Right atrium auricular region (tissue), 2 donors: ENCODE data around the gene CHMP1A. TPM values are rescaled to one million over a fixed set of nuclear protein-coding genes. Genes with fewer than 3 reads are reported as not detected.

Source experiments
- DNase-seq: peaks from one replicate; pipeline ENCODE4 v3.0.0-alpha.2; 2019; ENCODE audit warnings: low spot score
- H3K27ac ChIP-seq, 2 donors: fragments of 200-600 bp; sonication (generic); 1 replicate in 1 of 2; 2 replicates in 1 of 2; pipeline ENCODE4 v1.5.1; 2016 to 2019
- H3K27me3 ChIP-seq, 2 donors: fragments of 200-600 bp; sonication (generic); one replicate each; pipeline versions ENCODE4 v1.5.1 to v1.6.0; 2017 to 2019
- H3K36me3 ChIP-seq: fragments of 200-600 bp; sonication (generic); one replicate; pipeline ENCODE4 v1.5.1; 2016
- H3K4me1 ChIP-seq, 2 donors: fragments of 200-600 bp; sonication (generic); one replicate each; pipeline versions ENCODE4 v1.5.1 to v1.6.0; 2017 to 2019
- H3K4me3 ChIP-seq, 2 donors: fragments of 200-600 bp; sonication (generic); 1 replicate in 1 of 2; 2 replicates in 1 of 2; pipeline ENCODE4 v1.5.1; 2017 to 2019; ENCODE audit warnings: mild to moderate bottlenecking in 1 of 2, moderate library complexity in 1 of 2
- H3K9me3 ChIP-seq, 2 donors: fragments of 200-600 bp; sonication (generic); one replicate each; pipeline ENCODE4 v1.5.1; 2019
- total RNA-seq, 2 donors: library from RNA; depleted of rRNA; stranded (reverse); fragments of >200 nt; gene quantifications; one replicate each; pipeline ENCODE4 v1.1.0, GENCODE V29; 2016
- TF ChIP-seq, protein P1 (sequence below), 2 donors: fragments of 200-600 bp; sonication (generic); IDR thresholded peaks; one replicate each; pipeline ENCODE4 v1.5.1; 2019; ENCODE audit warnings: antibody characterized with exemption in 2 of 2

The CHMP1A gene
- total RNA-seq, 2 donors from 2014 or later: 39.0 to 73.3 TPM

DNA sequence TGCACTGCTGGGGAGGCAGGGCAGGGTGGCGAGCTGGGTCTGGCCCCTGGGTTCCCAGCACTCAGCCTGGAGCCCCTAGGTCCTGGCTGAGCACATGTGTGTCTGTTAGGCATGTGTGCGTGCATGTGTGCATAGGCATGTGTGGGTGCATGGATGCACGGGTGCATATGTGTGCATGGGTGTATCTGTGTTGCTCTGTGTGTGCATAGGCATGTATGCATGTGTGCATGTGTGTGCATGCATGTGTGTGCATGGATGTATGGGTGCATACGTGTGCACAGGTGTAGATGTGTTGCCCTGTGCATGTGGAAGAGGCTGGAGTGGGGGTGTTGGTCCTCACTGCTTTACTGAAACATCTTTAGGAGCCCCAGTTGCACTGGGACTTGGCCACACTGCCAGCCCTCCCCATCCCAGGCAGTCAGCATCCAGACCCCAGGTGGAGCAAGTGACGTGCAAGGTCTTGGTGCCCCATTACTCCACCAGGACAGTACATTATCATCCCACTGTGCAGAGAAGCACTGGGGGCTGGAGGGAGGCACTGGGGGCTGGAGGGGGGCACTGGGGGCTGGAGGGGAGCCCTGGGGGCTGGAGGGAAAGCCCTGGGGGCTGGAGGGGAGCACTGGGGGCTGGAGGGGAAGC is 54.4 kb downstream of the CHMP1A start:
- no peaks in the 10 kb centered on the region for H3K36me3 ChIP-seq
- no peak for DNase-seq
- peaks cover 0 to 11% of the 10 kb centered on the region in 2 donors for H3K4me1 ChIP-seq
- no peaks in the 10 kb centered on the region for H3K9me3 ChIP-seq
- H3K27ac ChIP-seq: no peak overlapping the region
- no peaks in the 10 kb centered on the region for H3K27me3 ChIP-seq
- H3K4me3 ChIP-seq: no peak overlapping the region
- TF ChIP-seq, protein P1, sequence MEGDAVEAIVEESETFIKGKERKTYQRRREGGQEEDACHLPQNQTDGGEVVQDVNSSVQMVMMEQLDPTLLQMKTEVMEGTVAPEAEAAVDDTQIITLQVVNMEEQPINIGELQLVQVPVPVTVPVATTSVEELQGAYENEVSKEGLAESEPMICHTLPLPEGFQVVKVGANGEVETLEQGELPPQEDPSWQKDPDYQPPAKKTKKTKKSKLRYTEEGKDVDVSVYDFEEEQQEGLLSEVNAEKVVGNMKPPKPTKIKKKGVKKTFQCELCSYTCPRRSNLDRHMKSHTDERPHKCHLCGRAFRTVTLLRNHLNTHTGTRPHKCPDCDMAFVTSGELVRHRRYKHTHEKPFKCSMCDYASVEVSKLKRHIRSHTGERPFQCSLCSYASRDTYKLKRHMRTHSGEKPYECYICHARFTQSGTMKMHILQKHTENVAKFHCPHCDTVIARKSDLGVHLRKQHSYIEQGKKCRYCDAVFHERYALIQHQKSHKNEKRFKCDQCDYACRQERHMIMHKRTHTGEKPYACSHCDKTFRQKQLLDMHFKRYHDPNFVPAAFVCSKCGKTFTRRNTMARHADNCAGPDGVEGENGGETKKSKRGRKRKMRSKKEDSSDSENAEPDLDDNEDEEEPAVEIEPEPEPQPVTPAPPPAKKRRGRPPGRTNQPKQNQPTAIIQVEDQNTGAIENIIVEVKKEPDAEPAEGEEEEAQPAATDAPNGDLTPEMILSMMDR (IDR thresholded peaks at IDR 0.05): no peak

DNA sequence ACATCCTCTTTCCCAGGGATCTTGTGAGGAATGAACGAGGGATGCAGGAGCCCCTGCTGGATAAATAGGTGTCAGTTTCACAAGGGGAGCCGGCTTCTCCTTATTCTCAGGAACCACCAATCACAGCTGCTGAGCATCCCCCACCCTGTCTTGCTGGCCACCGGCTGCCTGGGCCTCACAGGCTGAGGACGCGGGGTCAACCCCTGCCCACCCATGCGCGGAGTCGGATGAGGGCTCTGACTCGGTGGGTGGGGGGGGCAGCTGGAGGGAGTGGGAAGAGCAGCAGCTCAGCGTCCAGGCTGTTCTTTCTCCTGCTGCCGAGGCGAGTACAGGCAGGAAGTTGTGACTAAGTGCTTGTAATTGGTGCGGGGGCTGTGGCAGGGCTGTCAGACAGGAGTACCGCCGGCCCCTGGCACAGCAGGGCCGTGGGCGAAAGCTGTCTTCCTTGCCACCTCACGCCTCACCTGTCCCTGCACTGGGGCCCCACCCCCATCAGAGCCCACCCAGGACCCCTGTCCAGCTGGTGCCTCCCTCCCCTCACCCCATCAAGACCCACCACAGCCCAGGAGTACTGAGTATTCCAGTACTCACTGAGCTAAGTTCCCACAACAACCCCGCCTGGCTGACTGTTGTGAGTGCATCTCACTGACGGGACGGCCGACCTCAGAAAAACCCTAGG is 55.1 kb downstream of the CHMP1A start:
- TF ChIP-seq, protein P1 (IDR thresholded peaks at IDR 0.05): no peak
- H3K27me3 ChIP-seq: no peaks in the 10 kb centered on the region

DNA sequence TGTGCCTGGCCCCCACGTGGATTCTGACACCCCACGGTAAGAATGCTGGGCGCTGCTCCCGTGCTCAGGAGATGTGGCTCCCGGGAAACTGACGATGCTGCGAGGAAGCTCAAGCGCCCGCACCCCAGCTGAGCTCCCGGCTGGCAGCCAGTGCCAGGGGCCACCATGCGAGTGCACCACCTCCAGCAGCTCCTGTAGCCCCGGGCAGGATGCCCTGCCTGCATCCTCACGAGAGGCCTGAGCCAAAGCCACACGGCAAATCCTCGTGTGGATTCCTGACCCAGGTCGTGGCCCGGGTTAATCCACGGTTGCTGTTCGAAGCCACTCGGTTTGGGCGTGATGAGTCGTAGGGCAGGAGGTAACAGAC is 55.6 kb downstream of the CHMP1A start:
- TF ChIP-seq, protein P1 (IDR thresholded peaks at IDR 0.05): no peak
- no peaks in the 10 kb centered on the region for H3K27me3 ChIP-seq
- peaks cover 0 to 11% of the 10 kb centered on the region in 2 donors for H3K4me1 ChIP-seq

More for the DNA sequence above, 55.1 kb downstream of the CHMP1A start:
- Histone ChIP-seq H3K36me3 (no peaks in the 10 kb centered on the region), H3K4me1 (peaks cover 0 to 11% of the 10 kb centered on the region in 2 donors), H3K4me3 (no peak overlapping the region), H3K27ac (no peak overlapping the region), H3K9me3 (no peaks in the 10 kb centered on the region)
- DNase-seq: no peak

DNA sequence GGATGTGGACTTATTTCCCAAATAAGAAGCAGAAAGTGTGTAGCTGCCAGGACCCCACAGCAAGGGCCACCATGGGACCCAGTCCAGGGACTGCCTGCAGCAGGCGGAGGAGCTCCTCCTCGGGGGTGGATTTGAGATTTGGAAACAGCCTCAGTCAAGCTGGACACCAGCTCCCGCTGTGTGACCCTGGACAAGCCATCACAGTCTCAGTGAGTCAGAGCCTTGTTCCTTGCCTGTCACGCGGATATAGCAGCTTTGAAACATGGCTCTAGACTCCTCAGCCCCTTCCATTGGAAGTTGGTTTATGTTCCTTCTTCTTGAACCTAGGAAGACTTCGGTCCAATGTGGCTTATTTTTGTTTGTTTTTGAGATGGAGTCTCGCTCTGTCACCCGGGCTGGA is 56.6 kb downstream of the CHMP1A start:
- no peak overlapping the region for H3K4me3 ChIP-seq
- TF ChIP-seq, protein P1 (IDR thresholded peaks at IDR 0.05): no peak
- H3K27ac ChIP-seq: no peak overlapping the region
- H3K36me3 ChIP-seq: no peaks in the 10 kb centered on the region
- DNase-seq: no peak
- no peaks in the 10 kb centered on the region for H3K9me3 ChIP-seq
- H3K4me1 ChIP-seq: peaks cover 0 to 11% of the 10 kb centered on the region in 2 donors
- no peaks in the 10 kb centered on the region for H3K27me3 ChIP-seq

More for the DNA sequence above, 55.6 kb downstream of the CHMP1A start:
- no peaks in the 10 kb centered on the region for H3K9me3 ChIP-seq
- H3K36me3 ChIP-seq: no peaks in the 10 kb centered on the region
- no peak for DNase-seq
- no peak overlapping the region for H3K27ac ChIP-seq
- no peak overlapping the region for H3K4me3 ChIP-seq

DNA sequence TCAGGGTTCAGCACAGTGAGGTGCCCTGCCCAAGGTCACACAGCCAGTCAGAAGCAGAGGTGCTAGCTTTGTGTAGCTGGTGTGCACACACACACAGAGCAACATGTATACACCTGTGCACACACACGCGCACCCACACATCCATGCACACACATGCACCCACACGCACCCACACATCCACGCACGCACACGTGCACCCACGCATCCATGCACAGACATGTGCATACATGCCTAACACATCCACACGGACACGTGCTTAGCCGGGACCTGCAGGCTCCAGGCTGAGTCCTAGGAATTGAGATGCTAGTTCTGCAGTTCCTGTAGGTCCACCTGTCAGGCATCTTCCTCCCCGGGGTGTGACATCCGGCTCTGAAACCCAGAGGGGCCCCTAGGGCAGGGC is 57.1 kb downstream of the CHMP1A start:
- Histone ChIP-seq H3K36me3 (no peaks in the 10 kb centered on the region), H3K9me3 (no peaks in the 10 kb centered on the region), H3K27me3 (no peaks in the 10 kb centered on the region), H3K4me1 (peaks cover 0 to 11% of the 10 kb centered on the region in 2 donors), H3K4me3 (no peak overlapping the region), H3K27ac (no peak overlapping the region)
- TF ChIP-seq, protein P1 (IDR thresholded peaks at IDR 0.05): no peak
- DNase-seq: no peak
